Left lung (tissue), 10 donors: ENCODE measurements around the gene TIFAB. TPM values are rescaled to one million over a fixed set of nuclear protein-coding genes. Genes with fewer than 3 reads are reported as not detected.

Source experiments
- ATAC-seq: fragments of 200-7000 bp; cut with Tn5 transposase; one replicate; pipeline ENCODE4 v1.9.1; 2020; ENCODE audit warnings: moderate library complexity
- DNase-seq, 4 donors: peaks; one replicate each; pipeline ENCODE4 v3.0.0-alpha.2; 2013 to 2020
- H3K27ac ChIP-seq, 2 donors: fragments of 200-600 bp; sonication (generic) in 1 of 2; one replicate each; pipeline versions ENCODE4 v1.5.0 to v1.8.0; 2020 to 2021
- H3K27me3 ChIP-seq, 2 donors: fragments of 200-600 bp; sonication (generic) in 1 of 2; one replicate each; pipeline versions ENCODE4 v1.5.0 to v1.8.0; 2020 to 2021
- H3K36me3 ChIP-seq, 2 donors: fragments of 200-600 bp; sonication (generic) in 1 of 2; one replicate each; pipeline versions ENCODE4 v1.5.0 to v1.8.0; 2020 to 2021
- H3K4me1 ChIP-seq, 2 donors: fragments of 200-600 bp; one replicate each; pipeline ENCODE4 v1.8.0; 2021
- H3K4me3 ChIP-seq, 2 donors: fragments of 200-600 bp; sonication (generic) in 1 of 2; one replicate each; pipeline versions ENCODE4 v1.5.0 to v1.8.0; 2020 to 2021; ENCODE audit warnings: mild to moderate bottlenecking in 1 of 2
- H3K9me3 ChIP-seq, 2 donors: fragments of 200-600 bp; sonication (generic) in 1 of 2; one replicate each; pipeline versions ENCODE4 v1.5.0 to v1.8.0; 2020 to 2021
- intact Hi-C, 2 donors: fragments of 100-400 bp; cut with DNase I; formaldehyde crosslinking; loops; one replicate each; pipeline versions ENCODE4 v1.11.2 to v1.14.2; 2022
- polyA plus RNA-seq, 6 donors: library from polyadenylated mRNA; unstranded; fragments of 120-200 nt; gene quantifications; one replicate each; pipeline ENCODE4 v1.2.1, GENCODE V29; 2013; ENCODE audit not compliant: insufficient read length in 6 of 6
- total RNA-seq, 2 donors: library from RNA; stranded (reverse); fragmentation: NEBNext Ultra II Directional; extraction: Animal tissue kit (Norgen Biotek cat#: 25700); gene quantifications; one replicate each; pipeline ENCODE4 v1.2.1, GENCODE V29; 2021
- TF ChIP-seq, protein P1 (sequence below), 2 donors: fragments of 200-600 bp; sonication (generic) in 1 of 2; IDR thresholded peaks; one replicate each; pipeline versions ENCODE4 v1.5.0 to v1.8.0; 2021; ENCODE audit warnings: antibody characterized with exemption in 2 of 2
- donor health status: DM: no; HTN: yes; CAD: no.
- donor health status: DM: no; HTN: no; CAD: no.

The TIFAB gene
- total and polyA plus RNA-seq, 8 donors, result 0.03 to 0.47 (median 0.36) TPM

- ATAC-seq (no peak), DNase-seq (no peak)
- Histone ChIP-seq H3K9me3 (no peaks in the 10 kb centered on the region), H3K36me3 (no peaks in the 10 kb centered on the region), H3K27ac (no peak overlapping the region), H3K27me3 (peaks cover 4 to 80% of the 10 kb centered on the region in 2 donors), H3K4me3 (no peak overlapping the region), H3K4me1 (no peaks in the 10 kb centered on the region)
- TF ChIP-seq, protein P1, sequence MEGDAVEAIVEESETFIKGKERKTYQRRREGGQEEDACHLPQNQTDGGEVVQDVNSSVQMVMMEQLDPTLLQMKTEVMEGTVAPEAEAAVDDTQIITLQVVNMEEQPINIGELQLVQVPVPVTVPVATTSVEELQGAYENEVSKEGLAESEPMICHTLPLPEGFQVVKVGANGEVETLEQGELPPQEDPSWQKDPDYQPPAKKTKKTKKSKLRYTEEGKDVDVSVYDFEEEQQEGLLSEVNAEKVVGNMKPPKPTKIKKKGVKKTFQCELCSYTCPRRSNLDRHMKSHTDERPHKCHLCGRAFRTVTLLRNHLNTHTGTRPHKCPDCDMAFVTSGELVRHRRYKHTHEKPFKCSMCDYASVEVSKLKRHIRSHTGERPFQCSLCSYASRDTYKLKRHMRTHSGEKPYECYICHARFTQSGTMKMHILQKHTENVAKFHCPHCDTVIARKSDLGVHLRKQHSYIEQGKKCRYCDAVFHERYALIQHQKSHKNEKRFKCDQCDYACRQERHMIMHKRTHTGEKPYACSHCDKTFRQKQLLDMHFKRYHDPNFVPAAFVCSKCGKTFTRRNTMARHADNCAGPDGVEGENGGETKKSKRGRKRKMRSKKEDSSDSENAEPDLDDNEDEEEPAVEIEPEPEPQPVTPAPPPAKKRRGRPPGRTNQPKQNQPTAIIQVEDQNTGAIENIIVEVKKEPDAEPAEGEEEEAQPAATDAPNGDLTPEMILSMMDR (IDR thresholded peaks at IDR 0.05), result no peak
- intact Hi-C loops, result no loop called here
Observed at GRCh38 chr5:135476615-135477581, 24.7 kb upstream of the TIFAB start.

- Histone ChIP-seq H3K4me3 (no peak overlapping the region), H3K27ac (no peak overlapping the region), H3K36me3 (no peaks in the 10 kb centered on the region), H3K4me1 (no peaks in the 10 kb centered on the region), H3K27me3 (peaks cover 4 to 80% of the 10 kb centered on the region in 2 donors), H3K9me3 (no peaks in the 10 kb centered on the region)
- no peak for DNase-seq
- no peak for ATAC-seq
- TF ChIP-seq, protein P1 (IDR thresholded peaks at IDR 0.05), result no peak
- intact Hi-C loops, result no loop called here
Observed at GRCh38 chr5:135473956-135474670, 22.0 kb upstream of the TIFAB start.

GRCh38 chr5:135472141-135472540 lies 20.0 kb upstream of the TIFAB start:
- TF ChIP-seq, protein P1 (IDR thresholded peaks at IDR 0.05), result no peak
- DNase-seq, result no peak
- no peaks in the 10 kb centered on the region for H3K9me3 ChIP-seq
- H3K27me3 ChIP-seq, result peaks cover 4 to 83% of the 10 kb centered on the region in 2 donors
- no peak for ATAC-seq
- H3K27ac ChIP-seq, result no peak overlapping the region
- intact Hi-C loops, result no loop called here
- H3K4me1 ChIP-seq, result no peaks in the 10 kb centered on the region
- no peak overlapping the region for H3K4me3 ChIP-seq
- no peaks in the 10 kb centered on the region for H3K36me3 ChIP-seq

- no peak for DNase-seq
- H3K27me3 ChIP-seq, result peaks cover 8 to 83% of the 10 kb centered on the region in 2 donors
- TF ChIP-seq, protein P1 (IDR thresholded peaks at IDR 0.05), result no peak
Observed at GRCh38 chr5:135471726-135472125, 19.6 kb upstream of the TIFAB start.

DNA sequence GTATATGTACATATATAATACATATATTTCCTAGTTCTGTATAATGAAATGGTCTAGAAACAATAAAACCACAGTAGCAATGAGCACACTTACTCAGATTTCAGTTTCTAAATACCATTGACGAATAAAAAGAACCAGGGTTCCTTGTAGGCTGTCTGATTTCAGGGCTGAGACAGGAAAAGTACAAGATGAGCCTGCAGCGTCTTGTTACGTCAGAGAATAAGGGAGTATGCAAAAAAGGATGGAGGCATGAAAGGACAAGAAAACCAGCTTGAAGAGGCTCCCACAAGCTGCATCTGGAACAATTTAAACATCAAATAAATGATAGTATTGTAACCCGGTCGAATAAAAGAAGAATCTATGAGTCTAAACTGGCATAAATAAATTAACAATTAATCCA lies 17.8 kb upstream of the TIFAB start:
- no peaks in the 10 kb centered on the region for H3K9me3 ChIP-seq
- TF ChIP-seq, protein P1 (IDR thresholded peaks at IDR 0.05), result no peak
- ATAC-seq (no peak), DNase-seq (no peak)
- H3K36me3 ChIP-seq, result no peaks in the 10 kb centered on the region
- H3K4me3 ChIP-seq, result no peak overlapping the region
- peaks cover 7 to 91% of the 10 kb centered on the region in 2 donors for H3K27me3 ChIP-seq
- no peak overlapping the region for H3K27ac ChIP-seq
- intact Hi-C loops, result loop anchor here (5.0 to 10.0 kb wide), 2 partner anchors 75 to 82 kb away; no protein-coding TSS in a partner anchor
- H3K4me1 ChIP-seq, result peaks cover 0 to 10% of the 10 kb centered on the region in 2 donors

More at GRCh38 chr5:135471726-135472125, 19.6 kb upstream of the TIFAB start:
- H3K36me3 ChIP-seq, result no peaks in the 10 kb centered on the region
- intact Hi-C loops, result no loop called here
- no peaks in the 10 kb centered on the region for H3K9me3 ChIP-seq
- ATAC-seq, result no peak
- no peak overlapping the region for H3K4me3 ChIP-seq
- H3K4me1 ChIP-seq, result no peaks in the 10 kb centered on the region
- no peak overlapping the region for H3K27ac ChIP-seq
